GM13976 (cell line): ENCODE data around the gene RBM34.

ENCODE experiments used
- DNase-seq: peaks from one replicate; pipeline ENCODE4 v3.0.0; 2012; ENCODE audit warnings: low spot score
- CTCF ChIP-seq: IDR thresholded peaks from 2 replicates; pipeline ENCODE4 v1.5.1; 2012; ENCODE audit warnings: borderline replicate concordance, mild to moderate bottlenecking; ENCODE audit not compliant: insufficient read depth; ENCODE audit errors: extremely low read depth, missing control alignments, control extremely low read depth
- in situ Hi-C: fragments of 300-500 bp; cut with MboI; formaldehyde crosslinking; loops from one replicate; pipeline ENCODE4 v1.12.0; 2022; ENCODE audit warnings: low sequenced_read_pairs, mixed read lengths, inconsistent platforms; ENCODE audit not compliant: unreplicated experiment

The RBM34 gene

GRCh38 chr1:235156265-235156664, 4.8 kb downstream of the RBM34 start:
- in situ Hi-C loops = no loop called here
- no peak for TF ChIP-seq CTCF
- DNase-seq = no peak

GRCh38 chr1:235152235-235152634, 8.8 kb downstream of the RBM34 start:
- DNase-seq = no peak
- TF ChIP-seq CTCF = no peak
- in situ Hi-C loops = no loop called here

- TF ChIP-seq CTCF = no peak
- no peak for DNase-seq
- in situ Hi-C loops = no loop called here
These were observed 10.0 kb downstream of the RBM34 start for GRCh38 chr1:235151033-235151432.

GRCh38 chr1:235149824-235150223, 11.2 kb downstream of the RBM34 start:
- TF ChIP-seq CTCF = no peak
- no peak for DNase-seq
- in situ Hi-C loops = no loop called here

GRCh38 chr1:235147269-235147668, 13.8 kb downstream of the RBM34 start:
- DNase-seq = no peak
- no peak for TF ChIP-seq CTCF
- in situ Hi-C loops = no loop called here

- in situ Hi-C loops = no loop called here
- no peak for DNase-seq
- TF ChIP-seq CTCF = no peak
These were observed 15.4 kb downstream of the RBM34 start for GRCh38 chr1:235145639-235146038.

- in situ Hi-C loops = no loop called here
- no peak for DNase-seq
- TF ChIP-seq CTCF = no peak
These were observed 18.1 kb downstream of the RBM34 start for GRCh38 chr1:235142991-235143390.
